ENCODE measurements around the gene LSG1.
"Not testable (repeated sequence)": the region's sequence is repeated elsewhere in the genome, so short reads cannot be mapped to it uniquely, and the experiment has no call there.

LSG1 gene

GRCh38 chr3:194654443-194654842 lies 17.5 kb downstream of the LSG1 start:
- DNase-seq, result no peak

DNA sequence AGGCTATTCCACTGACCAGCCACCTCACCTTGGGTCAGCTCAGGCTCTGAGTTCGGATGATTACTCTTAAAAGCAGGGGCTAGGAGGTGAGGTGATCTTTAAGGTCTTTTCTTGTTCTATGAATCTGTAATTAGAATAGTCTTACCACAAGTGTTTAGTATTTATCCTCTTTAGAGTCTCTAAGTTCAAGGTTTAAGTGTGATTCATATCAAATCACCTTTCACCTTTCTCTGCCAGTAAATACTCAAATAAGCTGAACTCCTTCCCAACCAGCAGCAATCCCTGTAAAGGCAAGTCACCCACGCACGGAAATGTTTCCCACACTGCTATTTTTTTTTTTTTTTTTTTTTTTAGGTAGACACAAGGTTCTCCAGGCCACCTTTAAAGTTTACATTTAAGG lies 24.2 kb downstream of the LSG1 start:
- no peak for DNase-seq

DNA sequence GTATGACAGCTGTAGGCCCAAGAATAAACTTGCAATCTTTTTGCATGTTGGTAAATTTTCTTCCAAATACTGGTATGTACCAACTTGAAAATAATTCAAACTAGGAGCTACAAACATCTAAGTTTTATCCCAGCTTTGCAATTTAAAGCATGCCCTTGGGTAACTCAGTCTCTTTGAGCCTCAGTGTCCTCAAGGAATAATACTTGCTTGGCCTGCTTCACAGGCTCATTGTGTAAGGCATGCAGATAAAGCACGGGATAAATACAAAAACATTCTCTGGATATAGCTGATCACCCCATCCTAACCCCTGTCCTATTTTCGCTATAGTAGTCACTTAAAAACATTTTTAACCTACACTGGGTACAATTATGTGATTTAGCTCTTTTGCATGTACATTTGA lies 29.2 kb downstream of the LSG1 start:
- no peak for DNase-seq

GRCh38 chr3:194640829-194641228 lies 31.2 kb downstream of the LSG1 start:
- DNase-seq, result peak; percentile 8

DNA sequence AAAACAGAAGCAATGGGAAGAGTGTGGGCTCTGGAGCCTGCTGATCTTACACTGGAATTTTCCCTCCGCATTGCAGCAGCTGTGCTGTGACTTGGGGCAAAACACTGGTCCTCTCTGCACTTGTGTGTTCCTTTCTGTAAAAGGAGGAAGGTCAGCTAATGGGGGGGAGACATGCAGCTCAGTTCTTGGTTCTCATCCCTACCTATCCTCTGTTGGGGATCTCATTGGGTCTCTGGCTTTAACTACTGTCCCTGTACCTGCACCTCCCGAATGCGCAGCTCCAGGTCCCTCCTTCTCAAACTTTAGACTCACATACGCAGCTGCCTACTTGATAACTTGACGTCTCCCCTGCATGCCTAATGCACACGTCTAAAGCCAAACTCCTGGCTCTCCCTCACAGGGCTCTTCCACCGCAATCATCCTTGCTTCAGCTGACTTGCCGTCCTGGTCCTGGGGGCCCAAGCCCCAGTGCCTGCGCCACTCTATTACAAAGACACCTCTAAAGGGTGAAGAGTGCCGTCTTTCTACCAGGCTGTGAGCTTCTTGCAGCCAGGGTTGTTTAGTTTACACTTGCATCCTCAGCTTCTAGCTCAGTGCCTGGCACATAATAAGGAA lies 32.9 kb downstream of the LSG1 start:
- no peak for DNase-seq

DNA sequence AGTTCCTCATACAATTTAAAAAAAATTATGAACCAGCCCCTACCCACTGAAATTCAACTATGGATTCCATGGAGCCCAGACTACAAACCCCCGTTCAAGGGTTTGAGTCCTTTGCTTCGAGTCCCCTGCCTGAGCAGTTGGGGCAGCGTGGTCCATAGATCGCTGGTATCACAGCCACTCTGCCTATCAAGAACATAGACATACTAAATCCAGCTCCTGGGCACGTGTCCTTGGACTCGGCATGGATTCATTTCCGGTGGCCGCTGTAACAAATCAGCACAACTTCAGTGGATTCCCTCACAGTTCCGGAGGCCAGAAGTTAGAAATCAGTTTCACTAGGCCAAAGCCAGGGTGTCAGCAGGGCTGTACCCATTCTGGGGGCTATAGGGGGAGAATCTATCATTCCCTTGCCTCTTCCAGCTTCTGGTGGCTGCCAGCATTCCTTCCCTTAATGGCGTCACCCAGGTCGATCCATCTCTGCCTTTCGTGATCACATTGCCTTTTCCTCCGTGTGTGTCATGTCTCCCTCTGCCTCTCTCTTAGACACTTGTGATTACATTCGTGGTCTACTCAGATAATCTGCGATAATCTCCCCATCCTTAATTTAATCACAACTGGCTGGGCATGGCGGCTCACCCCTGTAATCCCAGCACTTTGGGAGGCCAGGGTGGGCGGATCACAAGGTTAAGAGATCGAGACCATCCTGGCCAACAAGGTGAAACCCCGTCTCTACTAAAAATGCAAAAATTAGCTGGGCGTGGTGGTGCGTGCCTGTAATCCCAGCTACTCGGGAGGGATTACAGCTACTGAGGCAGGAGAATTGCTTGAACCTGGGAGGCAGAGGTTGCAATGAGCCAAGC lies 34.2 kb downstream of the LSG1 start:
- no peak for DNase-seq

GRCh38 chr3:194637066-194637465 lies 34.9 kb downstream of the LSG1 start:
- no peak for DNase-seq

DNA sequence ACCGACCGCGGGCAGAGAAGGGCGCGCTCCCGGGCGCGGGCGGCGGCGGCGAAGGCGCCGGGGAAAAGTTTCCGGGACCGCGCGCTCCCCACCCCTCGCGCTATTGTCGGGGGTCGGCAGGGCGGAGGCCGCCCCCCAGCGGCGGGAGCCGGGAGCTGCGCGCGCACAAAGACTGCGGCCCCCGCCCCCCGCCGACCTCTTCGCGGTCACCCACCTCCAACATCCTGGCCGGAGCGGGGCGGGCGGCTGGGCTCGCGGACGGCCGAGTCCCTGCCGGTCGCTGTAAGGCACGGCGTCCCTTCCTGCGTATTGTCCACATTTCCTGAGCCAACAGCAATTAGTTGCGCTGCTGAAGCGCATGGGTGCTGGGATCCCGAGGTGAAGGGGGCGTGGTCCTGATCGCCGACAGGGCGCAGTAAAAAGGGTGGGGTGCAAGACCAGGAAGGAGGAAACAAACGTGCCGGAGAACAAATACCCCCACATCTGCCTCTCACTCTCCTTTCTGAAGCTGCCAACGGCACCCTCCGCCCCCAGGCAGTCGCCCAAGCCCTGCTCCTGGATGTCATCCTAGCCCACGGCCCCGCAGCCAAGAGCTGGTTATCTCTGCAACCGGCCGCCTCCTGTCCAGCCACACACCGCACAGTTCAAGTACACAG lies 38.5 kb downstream of the LSG1 start, which contains the start of gene TMEM44:
TMEM44 (minus strand) TSS at position 71 of the 656 bp plus-strand sequence. CDS start 204 bp downstream, outside the sequence.
- DNase-seq, result peak; percentile 41

DNA sequence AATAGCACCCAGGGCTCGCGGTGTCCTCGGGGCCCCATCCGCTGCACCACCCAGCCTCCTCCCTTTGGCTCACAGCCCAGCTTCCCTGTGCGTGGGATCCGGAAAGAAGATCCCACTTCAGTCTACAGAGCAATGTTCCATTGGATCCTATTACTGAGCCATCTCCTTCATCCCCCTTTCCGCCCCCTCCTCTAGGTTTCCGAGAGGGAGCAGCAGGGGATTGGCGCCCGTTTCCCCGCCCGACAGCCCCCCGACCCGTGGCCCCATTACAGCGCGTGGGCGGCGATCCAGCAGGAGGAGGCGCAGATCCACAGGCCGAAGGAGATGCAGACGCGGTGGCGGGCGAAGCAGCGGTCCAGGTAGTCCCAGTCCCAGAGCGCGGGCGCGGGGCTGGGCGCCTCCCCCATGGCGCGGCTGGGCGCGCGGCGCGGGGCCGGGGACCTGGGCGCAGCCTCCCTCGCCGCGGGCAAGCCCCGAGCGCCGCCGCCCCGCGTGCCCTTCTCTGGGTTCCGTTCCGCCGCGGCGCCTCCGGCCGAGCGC lies 39.1 kb downstream of the LSG1 start:
- DNase-seq, result peak; percentile 3

DNA sequence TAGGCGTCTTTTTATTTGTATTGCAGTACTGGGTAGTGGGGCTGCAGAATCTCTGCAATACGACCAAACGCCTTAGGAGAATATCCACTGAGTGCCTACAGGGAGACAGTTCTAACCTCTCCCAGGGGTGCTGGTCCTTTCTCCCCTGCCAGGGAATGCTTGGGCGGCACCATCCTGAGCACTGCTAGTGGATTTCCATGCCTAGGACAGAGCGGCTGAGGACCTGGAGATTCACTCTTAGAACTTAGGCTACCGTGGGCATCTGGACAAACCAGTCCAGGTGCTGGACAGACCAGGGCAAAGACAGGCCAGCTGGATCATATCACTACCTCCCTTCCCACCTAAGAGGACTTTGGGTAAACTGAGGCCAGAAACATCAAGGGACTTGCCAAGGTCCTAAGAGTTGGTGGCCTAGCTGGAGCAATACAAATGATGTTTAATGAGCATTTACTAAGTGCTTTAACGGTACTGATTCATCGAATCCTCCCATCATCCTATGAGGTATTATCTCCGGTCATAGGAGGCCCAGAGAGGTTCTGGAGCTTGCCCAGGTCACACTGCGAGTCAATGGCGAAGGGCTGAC lies 39.7 kb downstream of the LSG1 start:
- DNase-seq, result no peak

GRCh38 chr3:194631696-194632095 lies 40.3 kb downstream of the LSG1 start:
- no peak for DNase-seq

DNA sequence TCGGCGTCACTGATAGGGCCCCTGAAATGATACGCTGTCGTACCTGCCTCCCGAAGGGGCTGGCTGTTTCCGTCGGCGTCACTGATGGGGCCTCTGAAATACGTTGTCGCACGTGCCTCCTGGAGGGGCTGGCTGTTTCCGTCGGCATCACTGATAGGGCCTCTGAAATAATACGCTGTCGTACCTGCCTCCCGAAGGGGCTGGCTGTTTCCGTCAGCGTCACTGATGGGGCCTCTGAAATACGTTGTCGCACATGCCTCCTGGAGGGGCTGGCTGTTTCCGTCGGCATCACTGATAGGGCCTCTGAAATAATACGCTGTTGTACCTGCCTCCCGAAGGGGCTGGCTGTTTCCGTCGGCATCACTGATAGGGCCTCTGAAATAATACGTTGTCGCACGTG lies 41.3 kb downstream of the LSG1 start:
- DNase-seq, result not testable (repeated sequence)

DNA sequence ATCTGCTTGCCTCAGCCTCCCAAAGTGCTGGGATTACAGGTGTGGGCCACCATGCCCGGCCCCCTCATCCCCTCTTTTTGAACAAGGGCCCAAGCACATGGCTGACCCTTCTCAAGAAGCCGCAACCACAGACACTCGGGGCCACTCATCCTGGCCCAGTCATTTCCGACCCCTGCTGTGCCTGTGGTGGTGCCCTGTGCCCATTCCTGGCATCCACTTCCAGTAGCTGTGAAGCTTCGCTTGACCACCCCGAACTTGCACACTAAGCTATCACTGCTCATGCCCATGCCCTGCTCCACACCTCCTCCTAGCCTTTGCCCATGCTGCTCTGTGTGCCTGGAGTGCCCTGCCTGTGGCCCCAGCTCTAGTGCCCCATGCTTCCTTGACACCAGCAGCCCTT lies 47.0 kb downstream of the LSG1 start:
- no peak for DNase-seq

GRCh38 chr3:194623449-194624290 lies 48.3 kb downstream of the LSG1 start:
- DNase-seq, result no peak

DNA sequence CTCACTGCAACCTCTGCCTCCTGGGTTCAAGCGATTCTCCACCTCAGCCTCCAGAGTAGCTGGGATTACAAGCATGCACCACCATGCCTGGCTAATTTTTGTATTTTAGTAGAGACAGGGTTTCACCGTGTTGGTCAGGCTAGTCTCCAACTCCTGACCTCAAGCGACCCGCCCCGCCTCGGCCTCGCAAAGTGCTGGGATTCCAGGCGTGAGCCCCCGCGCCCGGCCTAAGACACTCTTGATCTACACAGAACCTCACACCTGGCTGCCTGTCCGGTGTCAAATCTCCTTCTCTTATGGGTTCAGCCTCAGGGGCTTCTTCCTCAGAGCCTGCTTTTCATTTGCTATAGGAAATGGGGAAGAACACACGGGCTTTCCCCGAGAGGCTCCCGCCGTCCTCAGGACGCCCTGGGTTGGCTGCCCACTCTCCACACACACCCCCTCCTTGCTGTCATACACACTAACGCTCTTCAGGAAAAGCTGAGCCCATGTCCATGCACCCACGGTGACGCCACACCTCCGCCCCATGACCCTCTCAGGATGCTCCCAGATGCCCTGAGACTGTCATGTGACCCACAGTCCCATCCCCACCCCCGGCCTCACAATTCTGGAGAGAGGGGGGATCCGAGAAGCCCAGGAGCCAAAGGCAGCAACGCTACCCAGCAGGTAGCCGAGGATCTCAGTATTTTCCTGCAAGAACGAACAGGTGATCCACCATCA lies 49.2 kb downstream of the LSG1 start:
- no peak for DNase-seq

DNA sequence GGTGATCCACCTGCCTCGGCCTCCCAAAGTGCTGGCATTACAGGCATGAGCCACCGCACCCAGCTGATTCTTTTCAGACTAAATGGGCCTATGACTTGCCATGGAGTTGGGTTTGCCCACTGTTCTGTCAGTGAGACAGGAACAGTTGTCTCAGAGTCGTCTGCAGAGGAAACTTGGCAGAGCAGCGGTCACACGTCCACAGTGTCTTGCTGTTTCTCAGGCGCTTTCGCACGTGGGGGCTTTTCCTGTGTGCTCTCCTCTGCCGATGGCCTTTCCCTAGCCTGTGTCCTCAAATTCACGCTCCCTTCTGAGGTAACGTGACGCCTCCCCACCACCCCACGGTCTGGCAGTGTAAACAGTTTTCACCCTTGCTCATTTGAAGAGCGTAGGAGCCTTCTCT lies 50.0 kb downstream of the LSG1 start:
- no peak for DNase-seq

DNA sequence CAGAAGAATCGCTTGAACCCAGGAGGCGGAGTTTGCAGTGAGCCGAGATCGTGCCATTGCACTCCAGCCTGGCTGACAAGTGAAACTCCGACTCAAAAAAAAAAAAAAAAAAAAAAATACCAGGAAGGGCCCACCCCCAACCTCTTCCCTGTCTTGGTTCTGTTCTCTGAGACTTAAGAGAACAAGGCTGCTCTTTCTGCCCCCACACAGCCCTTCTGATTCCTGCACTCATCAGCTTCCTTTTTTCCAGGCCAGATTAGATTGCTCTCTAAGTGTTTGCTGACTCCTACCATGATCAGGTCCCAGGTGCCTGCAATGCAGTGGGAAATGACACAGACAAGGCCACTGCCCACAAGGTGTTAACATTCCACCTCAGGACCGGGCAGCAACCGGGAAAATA lies 51.8 kb downstream of the LSG1 start:
- DNase-seq, result no peak

DNA sequence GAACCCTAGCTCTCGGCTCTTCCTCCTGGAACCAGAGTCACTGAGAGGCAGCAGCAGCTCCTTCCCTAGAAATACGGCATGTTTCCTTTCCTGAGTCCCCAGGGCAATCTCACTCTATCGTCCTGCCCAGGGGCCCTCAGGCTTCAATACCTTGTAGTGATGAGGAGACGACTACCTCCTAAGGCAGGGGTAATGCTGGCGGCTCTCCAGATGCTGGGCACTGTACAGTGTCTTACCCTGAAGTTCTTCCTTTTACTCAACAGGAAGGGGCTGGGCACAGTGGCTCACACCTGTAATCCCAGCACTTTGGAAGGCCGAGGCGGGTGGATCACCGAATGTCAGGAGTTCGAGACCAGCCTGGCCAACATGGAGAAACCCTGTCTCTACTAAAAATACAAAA lies 52.2 kb downstream of the LSG1 start:
- DNase-seq, result no peak

DNA sequence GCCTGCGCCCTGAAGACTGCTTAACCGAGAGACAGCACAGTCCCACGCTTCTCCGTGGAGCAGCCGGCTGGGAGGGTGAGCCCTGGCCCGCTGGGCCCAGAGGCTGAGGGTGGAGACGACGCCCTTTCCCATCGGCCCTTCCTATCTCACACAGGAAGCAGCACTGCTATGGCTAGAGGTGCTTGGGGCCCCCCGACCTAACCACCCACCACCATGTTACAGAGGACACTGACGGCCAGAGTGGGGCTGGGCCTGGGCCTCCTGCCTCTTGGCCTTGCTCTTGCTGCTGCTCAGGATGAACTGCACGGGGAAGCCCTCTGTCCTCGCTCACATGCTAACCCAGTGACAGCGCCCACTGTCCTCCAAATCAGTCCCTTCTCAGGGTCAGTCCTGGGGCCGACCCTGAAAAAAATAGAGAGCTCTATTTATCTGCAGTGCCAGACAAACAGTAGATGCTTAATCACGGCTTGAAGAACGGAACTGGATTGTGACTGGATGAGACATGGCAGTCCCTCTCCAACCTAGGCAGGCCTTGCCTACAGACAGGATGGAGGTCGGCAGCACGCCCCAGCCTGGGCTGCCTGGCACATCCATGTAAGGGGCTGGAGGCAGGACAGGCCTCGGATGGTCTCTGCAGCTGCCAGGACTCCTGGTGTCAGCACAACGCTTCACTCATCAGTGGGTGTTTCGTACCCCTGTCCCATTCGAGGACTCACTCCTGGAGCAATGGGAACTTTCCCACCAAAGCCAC lies 53.0 kb downstream of the LSG1 start:
- DNase-seq, result no peak

DNA sequence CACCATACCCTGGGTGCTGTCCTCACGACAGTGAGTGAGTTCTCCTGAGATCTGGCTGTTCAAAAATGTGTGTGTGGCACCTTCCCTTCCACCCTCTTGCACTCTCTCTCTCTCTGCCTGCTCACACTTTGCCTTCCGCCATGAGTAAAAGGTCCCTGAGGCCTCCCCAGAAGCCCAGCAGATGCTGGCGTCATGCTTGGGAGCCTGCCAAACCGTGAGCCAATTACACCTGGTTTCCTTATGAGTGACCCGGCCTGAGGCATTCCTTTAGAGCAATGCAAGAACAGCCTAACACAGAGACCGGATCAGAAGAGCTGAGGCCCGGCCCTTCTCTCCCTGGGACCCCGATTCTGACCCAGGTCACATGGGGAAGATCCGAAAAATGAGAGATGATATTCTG lies 54.2 kb downstream of the LSG1 start:
- DNase-seq, result no peak

Data from T-helper 9 cell (primary cell).